ENCODE results near the gene NPFFR1.
A peak's percentile ranks its signal among the peaks of the same experiment; 100 is the strongest.

NPFFR1 gene

GRCh38 chr10:70283445-70284399 is at the start of gene NPFFR1:
Gene NPFFR1, minus strand, starts transcription at chr10:70284004. Its CDS starts 328 bp downstream, at chr10:70283676.
- DNase-seq: no peak

DNA sequence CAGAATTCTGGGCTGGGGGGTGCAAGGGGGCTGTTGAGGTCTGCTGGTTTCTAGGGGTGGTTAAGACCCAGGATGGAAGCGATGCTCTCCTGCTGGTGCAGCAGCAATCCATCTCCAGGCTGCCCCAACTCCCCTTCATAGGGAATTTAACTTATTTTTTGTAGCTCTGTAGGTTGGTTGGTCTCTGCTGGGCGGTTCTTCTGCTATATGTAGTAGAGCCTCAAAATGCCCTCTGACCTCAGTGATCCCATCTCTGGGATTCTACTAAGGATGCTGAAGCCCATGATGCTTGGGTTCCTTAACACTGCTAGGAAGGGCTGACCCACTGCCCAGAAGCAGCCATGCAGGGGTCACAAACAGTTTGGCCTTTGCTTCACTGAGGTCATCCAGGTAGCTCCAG is 49.5 kb upstream of the NPFFR1 start:
- no peak for DNase-seq

- peak; percentile 25 for DNase-seq
Observed at GRCh38 chr10:70331486-70332268, 47.9 kb upstream of the NPFFR1 start.

DNA sequence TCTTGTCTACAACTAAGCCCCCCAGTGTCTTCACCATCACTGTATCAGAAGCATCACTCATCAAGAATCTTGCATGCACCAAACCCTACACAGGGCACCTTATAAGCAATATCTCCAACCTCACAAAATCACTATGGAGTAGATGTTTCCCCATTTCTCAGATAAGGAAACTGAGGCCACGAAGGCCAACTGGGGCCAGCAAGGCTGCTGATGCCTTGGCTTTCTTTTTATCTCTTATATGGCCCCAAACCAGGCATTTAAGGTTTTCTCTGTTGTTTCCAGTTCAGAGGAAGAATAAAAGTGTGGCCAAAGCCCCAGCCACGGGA is 47.3 kb upstream of the NPFFR1 start:
- DNase-seq: no peak

DNA sequence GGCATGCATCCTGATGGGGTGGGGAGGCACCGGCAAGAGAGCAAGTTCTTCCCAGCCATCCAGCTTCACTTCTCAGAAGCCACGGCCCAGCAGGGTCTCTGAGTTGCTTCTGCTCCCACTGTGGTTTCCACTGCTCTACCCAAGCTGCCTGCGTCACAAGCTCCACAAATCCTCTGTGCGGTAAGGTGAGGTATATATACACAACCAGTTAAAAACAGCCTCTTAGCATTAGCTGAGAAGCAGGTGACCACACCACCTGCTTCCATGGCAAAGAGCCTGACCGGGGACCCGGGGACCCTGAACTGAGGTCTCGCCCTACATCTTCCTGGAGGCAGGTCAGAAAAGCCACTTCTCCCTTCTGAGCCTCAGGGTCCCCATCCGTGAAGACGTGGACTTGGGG is 46.9 kb upstream of the NPFFR1 start:
- DNase-seq: no peak

DNA sequence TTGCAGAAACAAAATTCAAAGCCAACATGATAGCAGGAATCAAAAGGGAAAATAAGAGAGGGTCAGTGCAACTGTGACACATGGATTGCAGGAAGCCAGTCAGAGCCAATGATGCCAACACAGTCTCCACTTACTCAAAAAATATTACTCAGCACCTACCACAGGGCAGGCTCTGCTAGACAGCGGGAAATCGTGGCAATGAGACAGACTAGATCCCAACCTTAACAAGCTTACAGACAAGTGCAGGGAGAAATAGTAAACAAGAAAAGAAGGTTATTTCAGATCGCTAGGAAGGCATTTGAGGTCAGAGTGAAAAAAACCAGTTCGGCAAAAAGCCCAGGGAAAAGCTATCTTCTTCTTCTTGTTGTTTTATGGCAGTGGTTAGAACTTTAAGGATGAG is 45.2 kb upstream of the NPFFR1 start:
- DNase-seq: no peak

GRCh38 chr10:70328018-70328417 is 44.2 kb upstream of the NPFFR1 start:
- DNase-seq: no peak

DNA sequence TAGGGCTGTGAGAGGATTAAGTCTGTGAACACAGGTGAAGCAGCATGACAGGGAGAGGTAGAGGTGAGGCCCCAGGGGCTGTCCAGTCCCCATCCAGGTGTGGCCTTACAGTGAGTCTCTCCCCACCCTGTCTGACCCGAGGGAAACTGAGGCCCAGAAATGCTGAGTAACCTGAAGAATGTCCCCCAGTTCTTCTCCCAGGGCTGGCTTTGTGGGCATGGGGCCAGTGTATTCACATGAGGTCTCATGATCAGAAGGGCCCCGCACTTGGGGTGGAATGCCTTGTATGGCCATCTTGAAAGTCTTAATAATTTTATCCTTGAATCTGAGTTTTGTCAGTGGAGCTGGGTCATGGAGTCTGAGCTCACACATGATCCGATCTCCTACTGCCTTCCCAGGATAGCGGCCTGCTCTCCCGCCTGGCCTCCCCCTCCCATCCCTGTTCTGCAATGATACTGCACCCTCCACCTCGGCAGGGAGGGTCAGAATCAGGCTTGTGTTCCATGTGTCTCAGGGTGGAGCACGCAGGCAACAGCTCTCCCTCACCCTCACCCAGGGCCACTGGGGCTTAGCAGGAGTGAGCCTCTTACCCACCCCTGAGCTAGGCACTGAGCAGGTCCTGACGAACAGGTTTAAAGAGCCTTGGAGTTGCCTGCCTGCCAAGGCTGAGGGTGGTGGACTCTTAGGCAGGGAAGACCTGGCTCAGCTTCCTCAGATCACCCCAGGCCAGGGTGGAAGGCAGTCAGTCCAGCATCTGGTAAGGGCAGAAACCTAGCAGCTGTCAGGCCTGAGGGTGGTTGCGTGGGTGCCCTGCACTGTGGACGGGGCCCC is 41.4 kb upstream of the NPFFR1 start:
- DNase-seq: no peak

DNA sequence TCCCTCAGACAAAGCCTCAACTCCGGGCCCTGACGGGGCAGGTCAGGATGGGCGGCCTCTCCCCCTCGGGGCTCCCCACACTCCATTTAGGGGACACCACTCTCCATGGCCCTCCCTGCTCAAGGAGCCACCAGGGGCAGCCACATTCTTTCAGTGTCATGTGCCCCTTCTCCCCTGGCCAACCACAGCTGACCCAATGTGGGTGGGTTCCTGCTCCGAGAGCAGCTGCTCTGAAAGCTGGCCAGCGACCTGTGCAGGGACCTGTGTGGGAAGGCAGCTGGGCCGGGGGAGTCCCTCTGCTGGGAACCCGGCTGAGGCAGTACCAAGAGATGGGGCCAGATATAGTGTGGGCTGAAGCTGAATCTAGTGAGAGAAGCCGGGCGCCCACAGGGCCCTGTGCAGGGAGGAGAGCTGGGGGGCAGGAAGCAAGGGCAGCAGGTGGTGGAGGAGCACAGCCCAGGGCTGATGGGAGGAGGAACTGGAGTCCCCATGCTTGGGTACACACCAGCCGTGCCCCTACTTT is 40.6 kb upstream of the NPFFR1 start:
- DNase-seq: no peak

DNA sequence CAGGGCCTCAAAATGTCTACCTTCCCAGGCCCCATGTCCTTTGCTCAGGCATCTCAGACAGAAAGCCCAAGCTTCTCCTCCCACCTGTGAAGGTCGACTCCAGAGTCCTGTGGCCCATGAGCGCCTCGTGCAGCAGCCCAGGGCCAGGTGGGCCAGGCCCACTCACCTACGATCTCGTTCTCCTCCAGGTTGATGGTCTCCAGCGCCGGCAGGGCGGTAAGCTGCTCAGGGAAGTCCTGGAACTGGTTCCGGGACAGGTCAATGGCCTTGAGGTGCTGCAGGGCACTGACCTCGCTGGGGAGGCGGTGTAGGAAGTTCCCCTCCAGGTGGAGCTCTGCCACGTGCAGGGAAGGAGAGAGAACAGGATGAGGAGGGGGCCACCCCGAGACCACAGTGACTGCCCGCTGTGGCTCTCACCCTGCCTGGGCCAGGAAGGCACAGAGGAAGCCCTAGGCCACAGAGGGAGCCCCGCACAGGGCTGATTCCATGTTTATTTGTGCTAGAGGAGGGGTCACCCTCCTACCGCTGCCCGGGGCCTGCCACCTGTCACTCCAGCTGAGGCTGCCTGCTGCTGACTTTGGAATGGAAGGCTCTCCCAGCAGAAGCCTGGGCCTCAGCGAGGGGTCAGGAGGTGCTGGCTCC is 40.0 kb upstream of the NPFFR1 start:
- DNase-seq: no peak

- no peak for DNase-seq
Observed at GRCh38 chr10:70323138-70323696, 39.4 kb upstream of the NPFFR1 start.

DNA sequence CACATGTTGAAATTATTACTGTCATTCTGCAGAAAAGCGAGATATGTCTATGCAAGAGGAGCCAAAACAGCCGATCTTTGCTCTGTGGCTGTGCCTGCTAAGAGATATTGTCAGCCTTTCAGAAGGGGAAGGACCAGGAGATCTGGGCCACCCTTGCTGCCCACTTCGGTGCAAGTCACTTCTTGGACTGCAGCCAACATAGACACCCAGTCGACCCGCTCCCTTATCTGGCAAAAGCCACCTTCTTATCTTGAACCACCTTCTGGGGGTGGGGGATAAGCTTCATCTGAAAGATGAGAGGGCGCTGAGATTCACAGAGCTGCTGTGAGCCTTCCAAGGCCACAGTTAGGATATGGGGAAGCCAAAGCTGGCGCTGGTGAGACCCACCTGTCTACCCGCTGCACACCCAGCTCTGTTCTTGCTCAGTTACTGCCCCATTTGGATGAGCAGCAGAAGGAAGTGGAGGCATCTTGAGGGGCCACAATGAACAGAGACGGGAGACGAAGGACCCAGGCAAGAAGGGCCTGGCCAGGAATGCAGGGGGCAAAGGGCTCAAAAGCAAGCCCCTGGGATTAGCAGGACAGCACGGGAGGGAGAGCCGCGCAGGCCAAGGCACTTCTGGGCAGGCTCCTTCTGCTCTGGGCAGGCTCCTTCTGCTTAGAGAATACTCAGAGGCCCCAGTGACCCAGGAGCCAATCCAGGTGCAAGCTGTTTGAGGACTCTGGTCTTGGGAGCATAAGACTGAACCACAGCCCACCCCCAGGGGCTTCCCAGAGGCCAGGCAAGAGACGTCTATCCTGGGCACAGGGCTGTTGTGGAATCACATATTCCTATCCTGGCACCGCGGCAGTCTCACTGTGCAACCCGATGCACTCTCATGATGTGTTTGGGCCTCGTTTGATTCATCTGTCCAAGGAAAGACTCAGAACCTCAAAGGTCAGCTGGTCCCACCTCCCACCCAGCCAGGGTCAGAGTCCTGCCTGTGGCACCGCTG is 38.4 kb upstream of the NPFFR1 start:
- DNase-seq: no peak

GRCh38 chr10:70321233-70321632 is 37.4 kb upstream of the NPFFR1 start:
- no peak for DNase-seq

- no peak for DNase-seq
Observed at GRCh38 chr10:70320751-70321150, 36.9 kb upstream of the NPFFR1 start.

DNA sequence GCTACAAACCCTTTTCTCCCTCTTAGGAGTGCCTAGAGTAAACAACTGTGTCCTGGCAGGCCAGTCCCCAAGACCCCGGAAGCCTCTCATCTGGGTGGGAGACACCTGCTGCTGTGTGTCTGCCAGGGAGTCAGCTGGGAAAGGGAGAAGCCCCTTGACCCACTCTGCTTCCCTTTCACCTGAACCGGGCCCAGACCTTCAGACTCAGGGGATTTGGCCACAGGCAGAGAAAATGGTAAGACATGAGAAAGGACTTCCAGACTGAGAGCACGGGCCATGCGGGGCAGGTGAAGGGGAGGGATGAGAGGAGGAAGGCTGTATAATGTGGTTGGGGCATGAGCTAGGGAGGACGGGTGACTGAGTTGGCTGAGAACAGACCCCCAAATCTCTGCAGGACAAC is 36.0 kb upstream of the NPFFR1 start:
- DNase-seq: no peak

DNA sequence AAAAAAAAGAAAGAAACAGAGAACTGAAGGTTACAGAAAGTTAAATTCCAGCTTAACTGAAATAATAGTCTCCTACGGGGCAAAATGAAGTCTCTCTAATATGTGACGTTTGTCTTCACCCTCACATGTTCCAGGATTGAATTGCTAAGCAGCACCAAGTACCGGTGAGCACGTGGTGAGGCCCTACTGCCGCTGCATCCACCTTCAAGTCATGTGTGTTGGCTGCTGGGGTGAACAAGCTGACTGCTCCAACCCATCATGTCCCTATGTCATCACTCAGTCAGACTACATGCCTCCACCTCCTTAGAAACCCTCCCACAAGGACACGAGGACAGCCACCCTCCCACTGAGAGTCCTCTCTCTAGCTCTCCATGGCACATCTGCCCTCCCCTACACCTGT is 35.4 kb upstream of the NPFFR1 start:
- no peak for DNase-seq

DNA sequence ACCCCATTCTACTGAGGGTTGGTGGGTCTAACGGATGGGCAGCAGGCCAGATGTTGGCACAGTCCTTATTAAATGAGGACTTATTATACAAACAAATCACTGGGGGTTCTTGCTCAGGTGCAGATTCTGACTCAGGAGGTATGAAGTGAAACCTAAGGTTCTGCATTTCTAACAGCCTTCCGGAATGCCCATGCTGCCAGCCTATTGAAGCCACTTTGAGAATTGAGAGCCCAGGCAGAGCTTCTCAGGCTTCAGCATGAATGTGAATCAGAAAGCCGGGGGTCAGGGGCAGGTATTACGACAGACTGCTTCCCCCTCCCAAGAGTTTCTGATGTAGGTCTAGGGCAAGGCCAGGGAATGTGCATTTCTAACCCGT is 34.1 kb upstream of the NPFFR1 start:
- no peak for DNase-seq

GRCh38 chr10:70317272-70317942 is 33.6 kb upstream of the NPFFR1 start:
- no peak for DNase-seq

DNA sequence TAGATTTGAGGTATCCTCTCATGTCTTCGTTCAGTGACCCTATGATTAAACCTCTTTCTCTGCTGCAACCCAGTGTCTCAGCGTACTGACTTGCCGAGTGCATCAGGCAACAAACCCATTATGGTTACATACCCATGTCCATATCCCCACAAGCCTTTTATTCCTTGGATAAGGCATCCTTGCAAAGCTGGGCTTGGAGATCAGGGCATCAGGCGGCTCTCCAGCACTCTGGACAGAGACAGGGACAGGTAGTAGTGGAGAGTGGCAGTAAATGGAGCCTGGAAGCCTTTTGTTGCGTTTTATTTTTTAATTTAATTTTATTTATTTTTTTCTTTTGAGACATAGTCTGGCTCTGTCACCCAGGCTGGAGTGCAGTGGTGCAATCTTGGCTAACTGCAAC is 32.0 kb upstream of the NPFFR1 start:
- no peak for DNase-seq

- no peak for DNase-seq
Observed at GRCh38 chr10:70315276-70315675, 31.5 kb upstream of the NPFFR1 start.
